K562 (cell line): ENCODE data around the gene ST8SIA2. TPM values are rescaled to one million over a fixed set of nuclear protein-coding genes. Genes with fewer than 3 reads are reported as not detected.

ENCODE experiments used
- ATAC-seq: fragments of 200-7000 bp; cut with Tn5 transposase; 3 replicates; pipeline ENCODE4 v1.9.1; 2020; ENCODE audit warnings: moderate library complexity
- BruUV-seq: library from RNA; stranded (reverse); fragments of 400-500 nt; replicated peaks from 2 replicates; lab custom pipeline; 2021; lab: Mats Ljungman, UMichigan
- CTCF ChIA-PET: fragments of 300-600 bp; formaldehyde crosslinking; extraction: SDS; loops from one replicate; lab custom pipeline; 2021; ENCODE audit warnings: low intra/inter-chr PET ratio; lab: Yijun Ruan, JAX
- POLR2A ChIA-PET: fragments of 300-600, 350-650 bp; sonication (Branson Sonifier 250); formaldehyde crosslinking; extraction: SDS; loops from one replicate; lab custom pipeline; 2021; ENCODE audit warnings: antibody characterized with exemption, inconsistent platforms; lab: Yijun Ruan, JAX
- DNase-seq, 4 experiments: peaks; one replicate each; pipeline versions ENCODE4 v3.0.0 to v3.0.0-alpha.2; 2011 to 2018; ENCODE audit warnings: low spot score in 3 of 4, mixed read lengths in 3 of 4; ENCODE audit errors: extremely low read depth in 1 of 4
- FAIRE-seq: peaks from 2 replicates; lab custom pipeline; 2011; peaks lifted over from hg19 to GRCh38; lab: Jason Lieb, UNC
- H2AFZ ChIP-seq: 2 replicates; pipeline ENCODE4 v1.6.0; 2011; ENCODE audit warnings: low read depth, low read length, control low read depth, inconsistent platforms
- H3K27ac ChIP-seq: fragments of 200-600 bp; 3 replicates; pipeline ENCODE4 v1.8.0; 2011; ENCODE audit warnings: low read depth, mild to moderate bottlenecking, control low read depth, inconsistent platforms, low read length, moderate library complexity, mixed read lengths; ENCODE audit errors: extremely low read depth
- H3K27me3 ChIP-seq, 2 experiments: fragments of 300-600 bp in 1 of 2; 2 replicates in 1 of 2; 3 replicates in 1 of 2; pipeline versions ENCODE4 v1.6.0 to v1.8.0; 2011; ENCODE audit warnings: inconsistent platforms in 2 of 2, low read length in 2 of 2, mild to moderate bottlenecking in 1 of 2, mixed read lengths in 1 of 2, moderate library complexity in 1 of 2; ENCODE audit not compliant: control insufficient read depth in 2 of 2, insufficient read depth in 2 of 2
- H3K36me3 ChIP-seq: fragments of 300-600 bp; 3 replicates; pipeline ENCODE4 v1.8.0; 2011; ENCODE audit warnings: mild to moderate bottlenecking, low read length, inconsistent platforms; ENCODE audit not compliant: control insufficient read depth, insufficient read depth
- H3K4me1 ChIP-seq, 2 experiments: fragments of 200-600 bp in 1 of 2; replicated peaks in 1 of 2; 2 replicates in 1 of 2; 3 replicates in 1 of 2; pipeline versions ENCODE4 v1.5.1 to v1.8.0; 2011; ENCODE audit warnings: inconsistent platforms in 2 of 2, low read length in 2 of 2, mild to moderate bottlenecking in 1 of 2, mixed read lengths in 1 of 2, moderate library complexity in 1 of 2; ENCODE audit not compliant: control insufficient read depth in 2 of 2, insufficient read depth in 2 of 2
- H3K4me2 ChIP-seq: 2 replicates; pipeline ENCODE4 v1.6.1; 2011; ENCODE audit warnings: low read length, control low read depth, inconsistent platforms, mixed read lengths; ENCODE audit not compliant: insufficient read depth
- H3K4me3 ChIP-seq: fragments of 200-600 bp; sonication (generic), shearing (Covaris generic); 2 replicates; pipeline ENCODE4 v1.5.1; 2016; ENCODE audit warnings: control low read depth, inconsistent platforms
- H3K79me2 ChIP-seq: fragments of 200-600 bp; 3 replicates; pipeline ENCODE4 v1.8.0; 2011; ENCODE audit warnings: low read length, inconsistent platforms; ENCODE audit not compliant: control insufficient read depth, insufficient read depth
- H3K9ac ChIP-seq, 2 experiments: 2 replicates each; pipeline versions ENCODE4 v1.6.0 to v1.6.1; 2011; ENCODE audit warnings: low read depth in 2 of 2, low read length in 2 of 2, control low read depth in 1 of 2, inconsistent platforms in 1 of 2, mild to moderate bottlenecking in 1 of 2, mixed read lengths in 1 of 2; ENCODE audit not compliant: insufficient read depth in 1 of 2
- H3K9me1 ChIP-seq: one replicate; pipeline ENCODE4 v1.6.0; 2011; ENCODE audit warnings: inconsistent platforms, mild to moderate bottlenecking, low read length, moderate library complexity; ENCODE audit not compliant: control insufficient read depth, insufficient read depth
- H3K9me3 ChIP-seq: replicated peaks from 2 replicates; pipeline ENCODE4 v1.5.1; 2011; ENCODE audit warnings: low read depth, low read length, inconsistent platforms; ENCODE audit not compliant: control insufficient read depth, insufficient read depth
- H4K20me1 ChIP-seq: replicated peaks from 2 replicates; pipeline ENCODE4 v1.6.1; 2011; ENCODE audit warnings: low read length, inconsistent platforms, mixed read lengths; ENCODE audit not compliant: control insufficient read depth, insufficient read depth
- NFIC ChIP-seq: fragments of 450-650 bp; IDR thresholded peaks from 2 replicates; pipeline ENCODE4 v1.6.1; 2017; ENCODE audit warnings: mild to moderate bottlenecking, inconsistent platforms
- RBM15 ChIP-seq: fragments of 200-400 bp; formaldehyde crosslinking; IDR thresholded peaks from 2 replicates; pipeline ENCODE4 v1.6.1; 2018; ENCODE audit warnings: mild to moderate bottlenecking, low read length, moderate library complexity; ENCODE audit not compliant: insufficient read depth
- SIRT6 ChIP-seq: IDR thresholded peaks from one replicate; pipeline ENCODE4 v1.6.1; 2012; ENCODE audit warnings: low read depth, mild to moderate bottlenecking, control low read depth, inconsistent platforms, low read length, moderate library complexity
- USF1 ChIP-seq: sonication (generic); formaldehyde crosslinking; IDR thresholded peaks from 2 replicates; pipeline ENCODE4 v1.9.0; 2022; ENCODE audit warnings: mild to moderate bottlenecking, missing genetic modification reagents
- USF2 ChIP-seq: sonication (generic); formaldehyde crosslinking; IDR thresholded peaks from 2 replicates; pipeline ENCODE4 v1.5.0; 2020; ENCODE audit warnings: missing genetic modification reagents
- ZBTB43 ChIP-seq: sonication (generic); formaldehyde crosslinking; IDR thresholded peaks from 2 replicates; pipeline ENCODE4 v1.8.0; 2023; ENCODE audit warnings: mild to moderate bottlenecking, missing genetic modification reagents
- ZNF785 ChIP-seq: fragments of 250-450 bp; sonication (Bioruptor Pico); IDR thresholded peaks from 2 replicates; pipeline ENCODE4 v1.4.0; 2020; ENCODE audit warnings: mild to moderate bottlenecking
- WGBS: fragments of 100-300 bp; shearing (Covaris generic); methylation state at CpG from one replicate; pipeline ENCODE4 v1.1.6; 2016; ENCODE audit warnings: low coverage, mixed read lengths; ENCODE audit not compliant: insufficient coverage; ENCODE audit errors: missing lambda C conversion rate; 5-methylcytosine and 5-hydroxymethylcytosine counted together
- in situ Hi-C: fragments of 300-500 bp; cut with MboI; formaldehyde crosslinking; loops from 4 replicates; pipeline ENCODE4 v1.15.0; 2018; ENCODE audit warnings: inconsistent platforms, mixed read lengths
- intact Hi-C: fragments of 100-400 bp; cut with micrococcal nuclease; formaldehyde crosslinking; loops from 2 replicates; pipeline ENCODE4 v1.14.2; 2022
- polyA plus RNA-seq, 8 experiments: library from polyadenylated mRNA; depleted of rRNA in 4 of 8; stranded (reverse) in 5 of 8; unstranded in 3 of 8; fragments of >200 nt; fragmentation: Nextera tagmentation in 2 of 8; fragmentation: Illumina TruSeq in 1 of 8; extraction: Ambion mirVana in 2 of 8; extraction: Trizol in 1 of 8; gene quantifications; 2 replicates each; pipeline versions ENCODE4 v1.2.1 to v1.2.3, GENCODE V29; 2011 to 2014; ENCODE audit warnings: inconsistent platforms in 1 of 8, missing spikeins in 1 of 8
- total RNA-seq, 7 experiments: library from RNA; depleted of rRNA in 6 of 7; stranded (reverse); fragments of >200 nt in 6 of 7; fragmentation: Illumina TruSeq in 2 of 7; extraction: Trizol in 2 of 7; gene quantifications; 2 replicates each; pipeline versions ENCODE4 v1.2.1 to v1.2.3, GENCODE V29; 2011 to 2021; ENCODE audit warnings: low replicate concordance in 1 of 7

ST8SIA2 gene
- total and polyA plus RNA-seq, 9 of the 15 experiments (the other 6 are each of a cell fraction or from before 2014, with no cell fraction given): not detected

- no peak for ATAC-seq
- CTCF ChIA-PET: no interaction called here
- H3K4me1 ChIP-seq: no peaks in the 10 kb centered on the region
- intact Hi-C loops (no loop called here), in situ Hi-C loops (no loop called here)
- no peaks in the 10 kb centered on the region for H4K20me1 ChIP-seq
- DNase-seq: no peak
- H3K9me1 ChIP-seq: no peaks in the 10 kb centered on the region
- H3K9ac ChIP-seq: no peak overlapping the region
- H3K27ac ChIP-seq: no peak overlapping the region
- H3K9me3 ChIP-seq: no peaks in the 10 kb centered on the region
- no TSS peak for BruUV-seq
- FAIRE-seq: no peak
- no peak for TF ChIP-seq USF1 (CRISPR knock-in tag)
- TF ChIP-seq RBM15: no peak
- TF ChIP-seq ZBTB43: no peak
- TF ChIP-seq ZNF785 (CRISPR knock-in tag): no peak
- no peak for TF ChIP-seq USF2 (CRISPR knock-in tag)
- TF ChIP-seq NFIC: no peak
- TF ChIP-seq SIRT6: no peak
- no peak overlapping the region for H3K4me2 ChIP-seq
- H2AFZ ChIP-seq: no peak overlapping the region
- WGBS: 2% methylated on average over 9 of the region's 10 CpGs
- POLR2A ChIA-PET: interaction anchor here (0.9 kb wide), 1 partner anchor 20 kb away, joined by 3 read pairs; no protein-coding TSS in a partner anchor
- no peaks in the 10 kb centered on the region for H3K36me3 ChIP-seq
- H3K79me2 ChIP-seq: no peaks in the 10 kb centered on the region
- H3K27me3 ChIP-seq: no peaks in the 10 kb centered on the region; a peak in 2 of 5 replicates
- no peak overlapping the region for H3K4me3 ChIP-seq
Measured at GRCh38 chr15:92361321-92362000, 32.2 kb upstream of the ST8SIA2 start.
